SK-N-SH (cell line): Measurements from ENCODE around the gene CLSTN2.

ENCODE experiments used
- CTCF ChIP-seq: fragments of 200-600 bp; sonication (generic); IDR thresholded peaks from 2 replicates; pipeline ENCODE4 v1.6.1; 2017; ENCODE audit warnings: antibody characterized with exemption, mild to moderate bottlenecking, moderate library complexity
- EZH2phosphoT487 ChIP-seq: fragments of 200-600 bp; sonication (generic); IDR thresholded peaks from 2 replicates; pipeline ENCODE4 v1.6.1; 2017; ENCODE audit warnings: low read depth, mixed run types, mild to moderate bottlenecking, antibody characterized with exemption, moderate library complexity, borderline replicate concordance
- FOSL2 ChIP-seq: IDR thresholded peaks from 2 replicates; pipeline ENCODE4 v1.4.0; 2012; ENCODE audit warnings: low read depth, mild to moderate bottlenecking, moderate library complexity, borderline replicate concordance
- MEF2A ChIP-seq: IDR thresholded peaks from 2 replicates; pipeline ENCODE4 v1.4.0; 2012; ENCODE audit warnings: low read depth, borderline replicate concordance
- NRF1 ChIP-seq: IDR thresholded peaks from 2 replicates; pipeline ENCODE4 v1.6.1; 2012; ENCODE audit warnings: low read depth, mild to moderate bottlenecking, low read length
- POLR2AphosphoS5 ChIP-seq: IDR thresholded peaks from 2 replicates; pipeline ENCODE4 v1.6.1; 2012; ENCODE audit warnings: low read depth, low read length
- RXRA ChIP-seq: IDR thresholded peaks from 2 replicates; pipeline ENCODE4 v1.4.0; 2012; ENCODE audit warnings: low read depth, mild to moderate bottlenecking, borderline replicate concordance
- USF2 ChIP-seq: fragments of 150-350 bp; IDR thresholded peaks from 2 replicates; pipeline ENCODE4 v1.6.1; 2017; ENCODE audit warnings: antibody characterized with exemption, low read length, low read depth, borderline replicate concordance

GRCh38 chr3:140052771-140053702 is 118.1 kb downstream of the CLSTN2 start:
- TF ChIP-seq MEF2A (no peak), FOSL2 (no peak), CTCF (no peak), RXRA (no peak), POLR2AphosphoS5 (no peak), NRF1 (no peak), EZH2phosphoT487 (no peak), USF2 (no peak)
